Ovary (tissue), 9 donors: ENCODE measurements around the gene GPBP1. TPM values are rescaled to one million over a fixed set of nuclear protein-coding genes. Genes with fewer than 3 reads are reported as not detected.

Experiments
- DNase-seq, 5 donors: peaks; one replicate each; pipeline ENCODE4 v3.0.0-alpha.2; 2019 to 2020
- H3K27ac ChIP-seq, 2 donors: fragments of 200-600 bp; one replicate each; pipeline versions ENCODE4 v1.5.1 to v1.8.0; 2019 to 2022
- H3K27me3 ChIP-seq: fragments of 200-600 bp; one replicate; pipeline ENCODE4 v1.8.0; 2022
- H3K36me3 ChIP-seq: fragments of 200-600 bp; sonication (generic); one replicate; pipeline ENCODE4 v1.5.1; 2019
- H3K4me1 ChIP-seq: one replicate; pipeline ENCODE4 v1.8.1; 2013; ENCODE audit warnings: mild to moderate bottlenecking, moderate library complexity; ENCODE audit not compliant: insufficient read depth
- H3K4me3 ChIP-seq: fragments of 200-600 bp; sonication (generic); one replicate; pipeline ENCODE4 v1.5.1; 2017
- H3K9me3 ChIP-seq, 2 donors: fragments of 200-600 bp in 1 of 2; sonication (generic) in 1 of 2; one replicate each; pipeline versions ENCODE4 v1.5.1 to v1.8.1; 2013 to 2019; ENCODE audit warnings: mild to moderate bottlenecking in 1 of 2, moderate library complexity in 1 of 2
- CTCF ChIP-seq, 3 donors: fragments of 450-650 bp in 2 of 3; fragments of 200-600 bp in 1 of 3; IDR thresholded peaks; one replicate each; pipeline versions ENCODE4 v1.5.1 to v1.8.0; 2016 to 2022; ENCODE audit warnings: antibody characterized with exemption in 3 of 3, mild to moderate bottlenecking in 1 of 3
- EP300 ChIP-seq: sonication (generic); formaldehyde crosslinking; IDR thresholded peaks from one replicate; pipeline ENCODE4 v1.6.1; 2017; ENCODE audit warnings: antibody characterized with exemption
- POLR2A ChIP-seq: fragments of 450-650 bp; IDR thresholded peaks from one replicate; pipeline ENCODE4 v1.6.1; 2017; ENCODE audit warnings: antibody characterized with exemption, mild to moderate bottlenecking, moderate library complexity
- whole genome bisulfite sequencing, 3 donors: extraction: QIAGEN DNeasy Blood & Tissue Kit in 1 of 3; methylation state at CpG; one replicate each; pipeline versions ENCODE4 v1.1.5 to v1.1.7; 2013 to 2017; 5-methylcytosine and 5-hydroxymethylcytosine counted together
- intact Hi-C, 4 donors: fragments of 100-400 bp; cut with DNase I; formaldehyde crosslinking; loops; one replicate each; pipeline versions ENCODE4 v1.11.0 to v1.15.1; 2022 to 2023
- polyA plus RNA-seq, 2 donors: library from polyadenylated mRNA; stranded (reverse); fragments of 200-250 nt in 1 of 2; fragments of 350-450 nt in 1 of 2; fragmentation: Illumina TruSeq in 1 of 2; extraction: RNeasy Lipid Tissue Mini Kit (QIAGEN cat#74804) in 1 of 2; gene quantifications; one replicate each; pipeline ENCODE4 v1.2.3, GENCODE V29; 2013 to 2014
- total RNA-seq, 7 donors: library from RNA; depleted of rRNA in 2 of 7; stranded (reverse); fragments of >200 nt in 2 of 7; fragmentation: NEBNext Ultra II Directional in 3 of 7; extraction: Animal tissue kit (Norgen Biotek cat#: 25700) in 3 of 7; gene quantifications; one replicate each; pipeline versions ENCODE4 v1.1.0 to v1.2.4, GENCODE V29; 2016 to 2023
- donor health status: DM: no; HTN: no; CAD: no; lungs with moderate emphysema.
- donor health status: DM: no; HTN: no; CAD: no.
- donor health status: Bipolar disorder and iron deficiency.
- donor health status: DM: yes; HTN: yes; CAD: no.
- donor health status: DM: no; HTN: no; CAD: no.
- donor health status: DM: yes; HTN: yes; CAD: no.

GPBP1 gene
- total and polyA plus RNA-seq, 9 donors: 63.7 to 124 (median 93.3) TPM

GRCh38 chr5:57152316-57152715, 21.5 kb upstream of the GPBP1 start:
- no peaks in the 10 kb centered on the region for H3K27me3 ChIP-seq
- H3K36me3 ChIP-seq: no peaks in the 10 kb centered on the region
- no peak for DNase-seq
- H3K4me3 ChIP-seq: no peak overlapping the region
- H3K9me3 ChIP-seq: no peaks in the 10 kb centered on the region
- intact Hi-C loops: no loop called here
- no peak for TF ChIP-seq POLR2A
- no peaks in the 10 kb centered on the region for H3K4me1 ChIP-seq
- WGBS, 3 donors: 81 to 85% (median 83%) methylated on average over 4 of the region's 4 CpGs
- H3K27ac ChIP-seq: no peak overlapping the region

- Histone ChIP-seq H3K9me3 (no peaks in the 10 kb centered on the region), H3K4me1 (no peaks in the 10 kb centered on the region), H3K27me3 (no peaks in the 10 kb centered on the region), H3K4me3 (no peak overlapping the region), H3K36me3 (no peaks in the 10 kb centered on the region), H3K27ac (no peak overlapping the region)
- intact Hi-C loops: no loop called here
- 48 to 90% (median 49%) methylated on average over 2 of the region's 2 CpGs for WGBS, 3 donors
- TF ChIP-seq EP300: no peak
- no peak for TF ChIP-seq POLR2A
- TF ChIP-seq CTCF (IDR thresholded peaks at IDR 0.05): no peak
- no peak for DNase-seq
Observed at GRCh38 chr5:57155033-57155432, 18.8 kb upstream of the GPBP1 start.

- no peak overlapping the region for H3K4me3 ChIP-seq
- no peaks in the 10 kb centered on the region for H3K36me3 ChIP-seq
- H3K9me3 ChIP-seq: no peaks in the 10 kb centered on the region
- intact Hi-C loops: no loop called here
- WGBS, 3 donors: 81 to 90% (median 85%) methylated on average over 2 of the region's 2 CpGs
- no peak for DNase-seq
- no peak overlapping the region for H3K27ac ChIP-seq
- no peaks in the 10 kb centered on the region for H3K27me3 ChIP-seq
- TF ChIP-seq EP300: no peak
- TF ChIP-seq CTCF (IDR thresholded peaks at IDR 0.05): no peak
- no peak for TF ChIP-seq POLR2A
- no peaks in the 10 kb centered on the region for H3K4me1 ChIP-seq
Observed at GRCh38 chr5:57157131-57157530, 16.7 kb upstream of the GPBP1 start.

- no peak for DNase-seq
- no peak for TF ChIP-seq EP300
- no peak for TF ChIP-seq CTCF (IDR thresholded peaks at IDR 0.05)
- TF ChIP-seq POLR2A: no peak
- intact Hi-C loops: no loop called here
- Histone ChIP-seq H3K36me3 (no peaks in the 10 kb centered on the region), H3K4me3 (no peak overlapping the region), H3K27ac (no peak overlapping the region), H3K9me3 (no peaks in the 10 kb centered on the region), H3K4me1 (no peaks in the 10 kb centered on the region), H3K27me3 (no peaks in the 10 kb centered on the region)
- 91 to 96% (median 94%) methylated on average over 7 of the region's 7 CpGs for WGBS, 3 donors
Observed at GRCh38 chr5:57157666-57158065, 16.2 kb upstream of the GPBP1 start.

- Histone ChIP-seq H3K27ac (no peak overlapping the region), H3K9me3 (no peaks in the 10 kb centered on the region), H3K4me3 (no peak overlapping the region), H3K27me3 (no peaks in the 10 kb centered on the region), H3K4me1 (no peaks in the 10 kb centered on the region), H3K36me3 (no peaks in the 10 kb centered on the region)
- WGBS, 3 donors: 90 to 97% (median 93%) methylated on average over 3 of the region's 3 CpGs
- intact Hi-C loops: no loop called here
- no peak for DNase-seq
- TF ChIP-seq EP300 (no peak), POLR2A (no peak), CTCF (IDR thresholded peaks at IDR 0.05) (no peak)
Observed at GRCh38 chr5:57163553-57164006, 10.3 kb upstream of the GPBP1 start.
